Stimulated activated CD4-positive, alpha-beta T cell treated with anti-CD3 and anti-CD28 coated beads, Interleukin-1b, Interleukin-23, amount 100 ng/mL, for 24 hours (primary cell): ENCODE results near the gene CYB5A.

Experiments
- DNase-seq, 4 experiments: peaks; one replicate each; pipeline ENCODE4 v3.0.0-alpha.2; 2020; ENCODE audit warnings: low read depth in 4 of 4, low spot score in 1 of 4

CYB5A gene

DNA sequence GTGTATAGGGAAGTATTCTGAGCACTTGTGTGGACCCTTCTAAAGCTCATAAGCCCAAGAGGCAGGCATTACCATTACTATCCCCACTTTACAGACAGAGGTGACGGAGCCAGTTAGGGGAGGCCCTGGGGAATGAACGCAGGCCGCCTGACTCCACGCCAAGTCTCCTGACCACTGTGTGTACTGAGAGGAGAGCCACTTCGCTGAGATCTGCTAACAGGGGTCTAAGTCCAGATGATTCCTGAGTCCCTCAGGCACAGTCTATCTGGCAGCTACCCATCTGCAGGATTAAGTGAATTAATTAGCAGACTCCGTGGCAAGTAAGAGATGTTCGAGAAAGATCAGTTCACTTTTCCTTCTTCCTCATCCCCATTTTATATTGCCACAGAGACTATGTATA, 13.7 kb downstream of the CYB5A start:
- no peak for DNase-seq

DNA sequence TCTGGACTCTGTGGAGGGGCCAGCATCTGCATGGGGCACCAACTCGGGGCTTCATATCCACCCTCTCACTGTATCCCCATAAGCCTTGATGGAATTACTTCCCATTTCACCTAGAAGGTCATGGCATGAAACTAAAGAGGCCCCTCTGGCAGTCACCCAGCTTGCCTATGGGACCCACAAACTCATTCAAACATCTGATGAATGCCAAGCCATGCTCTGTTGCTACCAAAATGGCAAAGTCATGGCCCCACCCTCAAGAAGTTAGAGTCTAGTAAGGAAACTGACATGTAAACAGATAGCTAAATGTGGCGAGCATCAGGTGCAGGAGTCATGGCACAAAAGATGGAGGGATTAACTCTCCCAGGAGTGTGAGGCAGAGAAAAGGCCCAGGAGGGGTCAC, 14.5 kb downstream of the CYB5A start:
- no peak for DNase-seq

GRCh38 chr18:74276609-74277008, 15.2 kb downstream of the CYB5A start:
- DNase-seq: no peak

GRCh38 chr18:74275736-74276135, 16.0 kb downstream of the CYB5A start:
- DNase-seq: no peak

DNA sequence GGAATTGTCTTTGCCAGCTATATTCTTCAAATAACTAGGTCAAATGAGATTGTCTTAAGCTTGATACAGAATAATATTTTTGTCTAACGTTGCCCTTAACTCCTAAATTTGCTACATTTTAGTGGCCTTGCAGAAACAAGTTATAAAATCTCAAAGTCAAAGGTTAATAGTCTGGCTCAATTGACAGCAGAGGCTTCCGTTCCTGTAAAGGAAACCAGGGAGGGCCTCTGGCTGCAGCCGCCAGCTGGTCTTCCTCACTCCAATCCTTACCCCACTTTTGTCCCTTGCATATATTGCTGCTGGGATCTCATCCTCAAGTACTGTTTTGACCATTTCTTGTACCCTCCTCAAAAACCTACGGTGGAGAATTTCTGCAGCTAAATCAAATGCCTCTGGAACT, 17.1 kb downstream of the CYB5A start:
- no peak for DNase-seq

GRCh38 chr18:74273394-74273793, 18.4 kb downstream of the CYB5A start:
- DNase-seq: no peak

- no peak for DNase-seq
Measured at GRCh38 chr18:74271635-74272034, 20.1 kb downstream of the CYB5A start.

DNA sequence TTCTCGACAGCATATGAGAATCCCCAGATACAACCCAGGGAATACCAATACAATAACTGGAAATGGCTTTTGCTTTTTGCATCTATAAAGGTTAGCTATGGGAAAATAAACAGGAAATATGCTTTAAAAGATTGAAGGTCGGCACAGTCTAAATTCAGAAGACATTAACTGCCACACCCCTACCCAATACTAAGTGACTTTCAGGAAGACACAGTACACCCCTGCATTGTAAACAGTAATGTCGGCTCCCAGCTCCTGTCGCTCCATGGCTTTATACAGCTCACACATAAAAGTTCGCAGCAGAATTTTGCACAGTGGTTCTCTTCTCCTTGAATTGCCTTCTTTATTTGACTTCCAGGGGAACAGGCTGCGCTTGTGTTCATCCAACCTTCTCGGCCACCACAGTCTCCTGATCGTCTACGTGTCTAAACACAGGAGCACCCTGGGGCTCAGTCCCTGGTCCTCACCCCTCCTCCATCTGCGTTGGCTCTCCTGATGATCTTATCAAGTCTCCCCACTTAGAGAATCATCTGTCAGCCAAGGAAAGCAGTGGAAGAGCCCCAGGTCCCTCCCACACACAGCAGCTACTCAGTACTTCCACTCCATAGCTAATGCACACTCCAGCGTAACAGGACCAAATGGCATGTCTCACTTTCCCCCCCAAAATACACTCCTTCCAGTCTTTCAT, 22.7 kb downstream of the CYB5A start:
- no peak for DNase-seq

GRCh38 chr18:74268175-74268574, 23.6 kb downstream of the CYB5A start:
- DNase-seq: no peak

DNA sequence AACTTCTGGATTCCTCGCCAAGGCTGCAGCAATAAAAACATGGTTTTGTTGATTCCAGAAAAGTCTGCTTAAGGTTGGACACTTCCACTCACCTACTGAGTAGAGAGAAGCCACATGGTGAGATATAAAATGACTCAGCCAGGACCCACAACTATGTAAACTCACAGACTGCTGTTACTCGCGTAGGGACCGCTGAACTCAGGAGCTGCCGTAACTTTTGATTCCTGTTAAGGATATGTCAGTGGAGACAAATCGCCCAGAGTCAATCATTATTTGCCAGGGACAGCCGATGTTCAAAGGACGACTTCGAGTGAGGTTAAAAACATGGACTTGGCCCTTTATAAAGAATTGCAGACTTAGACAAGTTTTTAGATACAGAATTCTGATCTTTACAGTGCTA, 25.6 kb downstream of the CYB5A start:
- DNase-seq: no peak

DNA sequence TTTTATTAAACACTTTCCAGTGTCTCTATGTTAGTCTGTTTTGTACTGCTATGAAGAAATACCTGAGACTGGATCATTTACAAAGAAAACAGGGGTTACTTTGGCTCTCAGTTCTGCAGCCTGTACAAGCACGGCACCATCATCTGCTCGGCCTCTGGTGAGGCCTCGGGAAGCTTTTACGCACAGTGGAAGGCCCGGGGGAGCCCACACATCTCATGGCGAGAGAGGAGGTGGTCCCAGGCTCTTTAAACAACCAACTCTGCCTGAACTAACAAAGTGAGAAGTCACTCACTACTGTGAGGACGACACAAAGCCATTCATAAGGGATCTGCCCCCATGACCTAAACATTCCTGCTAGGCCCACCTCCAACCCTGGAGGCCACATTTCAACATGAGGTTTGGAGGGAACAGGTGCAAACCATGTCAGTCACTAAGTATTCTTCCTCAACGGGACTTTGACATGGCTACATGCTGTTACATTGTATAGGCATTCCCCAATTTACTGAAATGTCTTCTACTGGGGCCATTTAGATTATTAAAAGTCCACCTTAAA, 26.1 kb downstream of the CYB5A start:
- DNase-seq: no peak

GRCh38 chr18:74264303-74265020, 27.3 kb downstream of the CYB5A start:
- no peak for DNase-seq

GRCh38 chr18:74261053-74261713, 30.6 kb downstream of the CYB5A start:
- DNase-seq: no peak

- DNase-seq: no peak
Measured at GRCh38 chr18:74259347-74259746, 32.4 kb downstream of the CYB5A start.

DNA sequence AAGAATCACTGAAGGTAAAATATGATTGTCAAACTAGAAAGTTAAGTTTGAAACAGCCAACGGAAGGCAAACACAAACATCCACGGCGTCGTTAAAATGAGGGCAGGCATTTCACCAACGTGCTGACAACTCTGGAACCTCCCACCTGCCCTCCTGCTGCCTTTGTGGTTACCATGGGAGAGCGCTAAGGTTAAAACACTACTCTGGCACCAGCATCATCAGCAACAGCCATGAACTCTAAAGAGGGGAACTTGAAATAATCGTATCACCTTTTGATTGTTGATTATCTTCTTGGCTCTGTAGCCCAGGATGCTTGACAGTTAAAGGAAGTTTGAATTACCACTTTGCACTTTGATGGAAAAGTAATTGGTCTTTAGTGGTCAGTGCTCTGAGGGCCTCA, 34.7 kb downstream of the CYB5A start:
- DNase-seq: no peak

DNA sequence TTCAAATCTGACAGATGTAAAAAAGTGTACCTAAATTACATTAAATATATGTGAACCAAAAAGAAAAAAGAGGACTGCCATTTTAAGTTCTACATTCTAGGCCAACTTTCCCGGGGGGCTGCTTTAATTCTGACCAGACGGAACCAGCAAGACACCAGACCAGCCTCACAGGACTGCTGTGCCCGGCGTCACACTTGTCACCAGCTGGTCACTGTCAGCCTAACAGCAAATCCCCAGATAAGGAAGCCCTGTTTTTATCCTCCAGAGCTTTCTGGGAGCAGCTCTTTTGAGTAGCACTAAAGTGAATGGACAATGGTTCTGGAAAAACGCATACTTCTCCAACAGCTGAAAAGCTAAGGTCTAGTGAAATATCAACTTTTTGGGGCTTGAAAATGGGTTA, 35.6 kb downstream of the CYB5A start:
- no peak for DNase-seq

GRCh38 chr18:74255131-74255616, 36.6 kb downstream of the CYB5A start:
- no peak for DNase-seq

GRCh38 chr18:74252039-74252395, 39.7 kb downstream of the CYB5A start:
- DNase-seq: no peak

DNA sequence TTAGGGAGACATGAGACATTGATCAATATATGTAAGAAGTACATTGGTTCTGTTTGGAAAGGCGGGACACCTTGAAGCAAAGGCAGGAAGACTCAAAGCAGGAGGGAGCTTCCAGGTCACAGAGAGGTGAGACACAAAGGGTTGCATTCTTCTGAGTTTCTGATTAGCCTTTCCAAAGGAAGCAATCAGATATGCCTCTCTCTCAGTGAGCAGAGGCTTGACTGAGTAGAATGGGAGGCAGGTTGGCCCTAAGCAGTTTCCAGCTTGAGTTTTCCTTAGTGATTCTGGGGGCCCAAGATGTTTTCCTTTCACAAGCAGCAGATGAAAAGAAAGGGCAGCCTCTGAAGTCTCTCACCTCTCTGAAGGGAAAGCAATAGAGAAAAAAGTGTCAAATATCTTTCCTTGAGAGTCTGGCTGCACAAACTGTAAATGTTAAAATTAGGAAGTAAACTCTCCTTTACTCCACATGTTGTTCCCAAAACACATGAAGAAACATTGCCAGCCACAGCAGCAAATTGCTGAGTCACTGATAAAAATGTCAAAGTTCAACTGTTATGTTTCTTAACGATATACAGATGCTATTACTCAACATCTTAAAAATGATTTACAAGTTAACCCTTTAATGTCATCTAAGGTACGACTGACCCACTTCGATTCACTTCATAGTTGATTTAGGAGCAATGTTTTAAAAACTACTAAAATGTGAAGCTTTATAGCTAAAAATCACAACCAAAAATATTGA, 40.3 kb downstream of the CYB5A start:
- DNase-seq: no peak

- DNase-seq: no peak
Measured at GRCh38 chr18:74250131-74250530, 41.6 kb downstream of the CYB5A start.
